CD1c-positive myeloid dendritic cell (primary cell): Measurements from ENCODE around the gene CBX4.

Source experiments
- DNase-seq: peaks from one replicate; pipeline ENCODE4 v3.0.0-alpha.2; 2016; ENCODE audit errors: extremely low spot score

The CBX4 gene

GRCh38 chr17:79799538-79800324 is 39.5 kb downstream of the CBX4 start:
- no peak for DNase-seq

- DNase-seq: no peak
Measured at GRCh38 chr17:79799174-79799537, 40.1 kb downstream of the CBX4 start.

DNA sequence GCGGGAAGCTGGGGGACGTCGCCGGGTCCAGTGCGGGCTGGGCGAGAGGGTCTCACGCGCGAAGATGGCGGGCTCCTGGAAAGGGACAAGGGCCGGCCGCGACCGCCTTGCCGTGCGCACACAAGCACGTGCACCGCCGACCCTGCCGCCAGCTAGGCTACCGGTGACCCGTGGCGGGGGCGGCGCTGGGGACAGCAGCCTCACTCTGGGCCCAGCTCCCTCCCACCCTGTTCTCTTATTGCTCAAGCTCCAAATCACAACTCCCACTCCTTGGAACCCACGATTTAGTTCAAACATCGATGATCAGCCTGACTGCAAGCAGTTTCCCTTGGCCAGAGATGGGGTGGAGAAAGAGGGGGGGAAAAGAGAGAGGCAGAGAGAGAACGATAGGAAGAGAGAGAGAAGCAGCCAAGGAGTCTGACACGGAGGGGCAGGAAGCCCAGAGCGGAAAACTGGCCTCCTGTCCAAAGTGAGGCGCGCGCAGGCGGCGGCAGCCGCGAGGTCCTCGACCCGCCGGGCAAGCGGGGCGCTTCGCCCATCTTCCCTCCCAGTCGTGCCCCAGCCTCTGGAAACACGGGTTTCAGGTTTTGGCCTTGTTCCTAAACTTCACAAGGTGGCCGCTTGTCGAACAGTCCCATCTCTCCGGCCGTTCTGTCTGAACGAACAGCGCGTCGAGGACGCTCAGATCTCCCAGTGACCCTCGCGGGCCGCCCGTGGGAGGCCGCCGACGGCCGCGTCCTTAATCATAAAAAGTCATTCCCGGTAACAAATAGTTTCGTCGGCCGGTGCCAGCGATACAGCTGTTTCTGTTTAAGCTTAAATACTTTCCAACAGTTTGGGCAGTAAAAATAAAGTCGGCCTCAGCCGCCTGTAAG is 40.7 kb downstream of the CBX4 start:
- DNase-seq: peak; percentile 45

DNA sequence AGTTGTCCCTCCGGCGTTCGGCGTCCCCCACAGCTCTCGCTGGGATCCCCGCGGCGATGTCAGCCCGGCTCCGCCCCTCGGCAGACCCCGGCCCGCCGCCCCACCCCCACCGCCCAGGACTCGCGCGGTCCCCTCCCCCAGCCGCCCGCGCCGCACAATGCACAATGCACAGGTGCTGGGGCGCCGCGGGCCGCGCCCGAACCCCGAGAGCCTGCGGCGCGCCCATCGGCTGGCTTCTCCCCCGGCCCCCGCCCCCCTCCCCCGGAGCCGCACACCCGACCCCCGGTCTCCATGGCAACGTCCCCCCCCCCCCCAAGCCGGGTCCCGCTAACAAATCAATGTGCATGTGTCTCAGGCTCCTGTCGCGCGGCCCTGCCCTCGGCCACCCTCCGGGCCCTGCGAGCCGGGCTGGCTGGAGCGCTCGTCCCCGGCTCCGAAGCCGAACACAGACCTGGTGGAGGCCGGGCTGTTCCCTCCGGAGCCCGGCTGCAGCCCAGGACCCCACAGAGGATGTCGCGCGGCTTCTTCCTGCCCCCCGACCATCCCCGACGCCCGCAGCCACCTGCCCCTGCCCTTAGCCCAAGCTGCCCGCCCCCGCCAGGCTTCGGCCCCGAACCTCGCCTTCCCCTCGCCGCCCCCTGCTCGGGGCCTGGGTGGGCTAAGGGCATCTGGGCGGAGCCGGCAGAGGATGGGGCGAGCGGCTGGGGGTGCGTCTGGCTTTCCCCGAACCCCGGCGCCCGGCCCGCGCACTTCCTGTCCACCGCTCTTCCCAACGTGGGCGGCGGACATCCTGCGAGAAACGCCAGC is 41.5 kb downstream of the CBX4 start:
- no peak for DNase-seq

DNA sequence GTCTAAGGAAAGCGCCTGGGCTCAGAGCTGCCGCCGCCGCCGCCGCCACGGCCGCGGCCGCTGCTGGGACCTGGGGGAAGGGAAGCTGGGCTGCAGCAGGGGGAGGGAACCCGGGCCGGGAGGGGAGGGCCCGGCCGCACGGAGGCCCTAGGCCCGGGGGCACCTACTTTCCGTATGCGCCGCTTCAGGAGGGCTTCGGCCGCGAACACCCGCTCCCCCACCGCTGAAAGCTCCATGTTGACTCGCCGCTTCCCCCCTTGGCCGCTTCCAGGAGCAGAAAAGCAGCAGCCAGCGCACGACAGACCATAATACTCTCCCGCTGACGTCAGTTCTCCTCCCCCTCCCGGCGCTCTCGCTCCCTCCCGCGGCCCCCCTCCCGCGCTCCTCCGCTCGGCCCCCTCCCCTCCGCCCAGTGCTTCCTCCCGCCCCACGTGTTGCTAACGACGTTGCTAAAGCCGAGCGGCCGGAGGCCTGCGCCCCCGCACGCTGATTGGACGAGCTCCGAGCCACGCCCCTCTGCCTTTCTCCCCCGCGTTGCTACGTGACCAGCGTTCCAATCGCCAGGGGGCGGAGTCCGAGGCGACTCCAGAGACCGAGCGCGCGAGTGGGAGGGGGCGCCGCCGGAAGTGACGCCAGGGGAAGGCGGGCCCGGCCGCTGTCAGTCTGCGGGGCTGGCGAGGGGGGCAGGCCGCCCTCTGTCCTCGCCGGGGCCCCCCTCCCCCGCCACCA is 42.3 kb downstream of the CBX4 start, which contains the start of gene CBX8:
Gene CBX8, minus strand, starts transcription at position 315 of the 729 bp plus-strand sequence. Its CDS starts 79 bp downstream, at position 236.
- peak; percentile 100 for DNase-seq

DNA sequence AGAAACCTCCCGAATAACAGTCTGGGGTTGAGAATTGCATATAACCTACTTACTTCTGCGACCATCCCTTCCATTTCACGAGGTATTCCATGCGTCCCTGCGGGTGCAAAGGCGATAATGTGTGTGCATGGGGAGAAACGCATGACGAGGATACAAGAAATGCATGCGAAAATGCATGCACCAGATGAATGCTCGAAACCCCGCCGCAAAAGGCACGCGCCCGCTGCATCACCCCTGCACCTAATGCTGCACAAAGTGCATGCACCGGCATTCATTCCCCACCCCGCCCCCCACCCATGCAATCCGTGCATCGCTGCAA is 42.8 kb downstream of the CBX4 start:
- peak; percentile 56 for DNase-seq

DNA sequence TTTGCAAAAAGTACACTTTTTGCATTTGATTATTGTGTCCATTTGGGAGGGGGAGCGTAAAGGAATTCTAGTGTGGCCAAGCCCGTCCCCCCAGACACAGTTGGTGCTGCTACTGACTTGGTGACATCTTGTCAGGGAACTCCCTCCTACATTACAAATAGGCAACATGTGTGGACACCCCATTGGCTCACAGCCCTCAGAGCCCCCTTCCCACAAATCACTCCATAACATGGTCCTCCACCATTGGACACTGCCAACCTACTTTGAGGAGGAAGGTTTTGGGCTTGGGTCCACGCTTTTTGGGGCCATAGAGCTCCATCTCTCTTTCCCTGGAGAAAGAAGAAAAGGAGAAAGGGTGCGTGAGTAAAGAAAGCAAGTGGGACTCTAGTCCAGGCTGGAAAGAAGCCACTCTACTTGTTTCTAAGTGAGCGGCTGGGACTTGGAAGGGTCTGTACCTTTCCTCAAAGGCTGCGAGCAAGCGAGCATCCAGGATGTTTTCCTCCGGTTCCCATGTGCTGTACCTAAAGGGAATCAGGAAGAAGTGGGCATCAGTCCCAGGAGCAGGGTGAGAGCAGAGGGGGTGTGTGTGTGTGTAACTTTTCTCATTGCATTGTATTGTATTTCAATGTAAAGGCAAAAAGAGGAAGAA is 43.3 kb downstream of the CBX4 start:
- no peak for DNase-seq

- DNase-seq: no peak
Measured at GRCh38 chr17:79794659-79795511, 44.4 kb downstream of the CBX4 start.

- DNase-seq: no peak
Measured at GRCh38 chr17:79793924-79794304, 45.3 kb downstream of the CBX4 start.

GRCh38 chr17:79792984-79793923 is 46.0 kb downstream of the CBX4 start:
- DNase-seq: no peak

DNA sequence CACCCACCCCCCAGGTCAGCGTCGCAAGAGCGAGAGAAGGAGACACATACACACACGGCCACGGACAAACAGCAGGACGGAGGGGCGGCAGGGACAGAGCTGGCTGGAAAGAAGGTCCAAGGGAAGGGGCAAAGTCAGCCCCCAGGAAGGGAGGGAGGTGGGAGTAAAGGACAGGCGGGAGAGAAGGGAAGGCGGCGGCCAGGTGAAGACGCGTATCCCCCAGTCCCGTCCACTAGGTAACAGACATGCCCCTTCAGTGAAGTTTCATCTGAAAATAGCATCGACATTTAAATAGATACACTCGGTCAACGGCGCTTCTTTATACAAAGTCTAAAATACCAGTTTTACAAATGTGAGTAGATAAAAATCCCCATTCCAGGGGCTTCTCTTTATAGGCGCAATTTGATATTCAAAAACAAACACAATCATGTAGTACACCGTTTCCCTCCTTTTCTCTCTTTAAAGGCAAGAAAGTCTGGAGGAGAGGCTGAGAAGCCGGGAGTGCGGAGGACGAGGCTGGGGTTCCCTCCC is 46.8 kb downstream of the CBX4 start:
- DNase-seq: no peak

- DNase-seq: no peak
Measured at GRCh38 chr17:79791735-79792161, 47.5 kb downstream of the CBX4 start.

DNA sequence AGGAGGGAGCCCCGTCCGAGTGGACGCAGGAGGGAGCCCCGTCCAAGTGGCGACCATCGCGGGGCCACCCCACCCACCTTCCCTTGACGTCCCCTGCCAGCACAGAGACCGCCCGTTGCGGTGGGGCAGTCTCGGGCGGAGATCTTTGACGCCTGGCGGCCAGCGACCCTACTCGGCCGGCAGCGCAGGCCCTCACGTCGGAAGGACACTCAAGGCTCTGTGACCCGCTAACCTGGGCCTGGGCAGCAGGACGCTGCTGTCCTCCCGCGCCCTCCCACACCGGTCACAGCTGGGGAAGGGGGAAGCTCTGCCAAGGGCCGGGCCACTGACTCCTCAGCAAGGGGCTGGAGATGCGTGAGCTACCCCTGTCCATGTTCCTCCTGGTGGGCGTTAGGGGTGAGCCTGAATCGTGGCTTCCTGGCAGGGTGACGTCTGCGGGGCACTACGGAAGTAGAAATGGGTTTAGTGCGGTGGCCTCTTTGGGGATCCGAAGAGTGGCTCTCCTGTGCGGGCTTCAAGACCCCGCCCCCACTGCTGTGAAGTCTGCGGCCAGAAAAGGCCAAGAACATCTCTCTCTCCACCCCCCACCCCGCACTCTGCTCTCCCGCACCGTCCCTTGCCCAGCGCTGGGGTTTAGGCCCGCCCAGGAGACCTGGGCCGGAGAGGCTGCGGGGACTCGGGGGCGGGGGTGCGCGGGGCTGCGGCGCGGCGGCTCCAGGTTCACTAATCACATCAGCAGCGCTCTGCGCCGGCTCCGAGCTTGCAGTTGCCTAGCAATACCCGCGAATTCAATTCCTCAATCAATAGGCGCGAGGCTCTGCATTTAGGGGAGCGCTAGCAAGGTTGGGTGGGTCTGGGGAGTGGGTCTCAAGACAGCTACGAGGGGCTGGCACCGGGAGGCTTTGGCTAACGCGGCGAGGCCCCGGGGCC is 48.2 kb downstream of the CBX4 start:
- DNase-seq: peak; percentile 66

DNA sequence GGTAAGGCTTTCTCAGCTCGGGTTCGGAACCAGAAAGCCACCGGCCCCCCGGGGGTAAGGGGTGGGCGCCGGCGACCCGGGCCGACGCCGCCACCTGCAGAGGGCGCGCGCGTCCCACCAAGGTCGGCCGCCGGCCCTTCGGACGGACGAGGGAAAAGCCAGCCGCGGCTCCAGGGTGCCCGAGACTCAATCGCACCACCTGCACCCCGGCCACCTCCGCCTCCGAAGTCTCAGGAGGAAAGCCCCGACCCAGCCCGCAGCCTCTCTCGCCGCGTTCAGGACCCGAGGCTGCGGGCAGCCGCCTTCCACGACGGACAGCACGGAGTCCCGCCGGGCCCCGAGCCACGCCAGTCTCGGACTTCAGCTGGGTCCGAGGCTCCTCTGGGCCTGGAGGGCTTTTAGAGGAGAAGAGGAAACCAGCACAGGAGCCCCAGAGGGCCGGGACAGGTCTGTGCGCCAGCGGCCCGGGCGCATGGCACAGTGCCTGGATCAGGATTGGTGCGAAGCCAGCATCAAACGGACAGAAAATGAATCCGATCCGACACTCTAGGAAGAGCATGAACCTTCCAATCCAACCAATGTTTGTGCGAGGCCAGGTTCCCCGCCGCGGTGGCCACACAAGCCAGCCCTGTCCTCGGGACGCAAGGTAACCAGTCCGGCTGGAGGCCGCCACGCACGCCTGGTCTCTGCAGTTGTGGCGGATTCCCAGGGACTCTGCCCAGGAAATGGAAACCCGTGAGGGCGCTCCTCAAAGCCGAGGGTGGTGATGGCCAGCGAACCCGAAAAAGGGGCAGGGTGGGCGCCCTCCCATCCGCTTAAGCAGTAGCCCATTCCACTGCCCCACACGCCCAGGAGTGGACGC is 49.1 kb downstream of the CBX4 start:
- DNase-seq: peak; percentile 58

DNA sequence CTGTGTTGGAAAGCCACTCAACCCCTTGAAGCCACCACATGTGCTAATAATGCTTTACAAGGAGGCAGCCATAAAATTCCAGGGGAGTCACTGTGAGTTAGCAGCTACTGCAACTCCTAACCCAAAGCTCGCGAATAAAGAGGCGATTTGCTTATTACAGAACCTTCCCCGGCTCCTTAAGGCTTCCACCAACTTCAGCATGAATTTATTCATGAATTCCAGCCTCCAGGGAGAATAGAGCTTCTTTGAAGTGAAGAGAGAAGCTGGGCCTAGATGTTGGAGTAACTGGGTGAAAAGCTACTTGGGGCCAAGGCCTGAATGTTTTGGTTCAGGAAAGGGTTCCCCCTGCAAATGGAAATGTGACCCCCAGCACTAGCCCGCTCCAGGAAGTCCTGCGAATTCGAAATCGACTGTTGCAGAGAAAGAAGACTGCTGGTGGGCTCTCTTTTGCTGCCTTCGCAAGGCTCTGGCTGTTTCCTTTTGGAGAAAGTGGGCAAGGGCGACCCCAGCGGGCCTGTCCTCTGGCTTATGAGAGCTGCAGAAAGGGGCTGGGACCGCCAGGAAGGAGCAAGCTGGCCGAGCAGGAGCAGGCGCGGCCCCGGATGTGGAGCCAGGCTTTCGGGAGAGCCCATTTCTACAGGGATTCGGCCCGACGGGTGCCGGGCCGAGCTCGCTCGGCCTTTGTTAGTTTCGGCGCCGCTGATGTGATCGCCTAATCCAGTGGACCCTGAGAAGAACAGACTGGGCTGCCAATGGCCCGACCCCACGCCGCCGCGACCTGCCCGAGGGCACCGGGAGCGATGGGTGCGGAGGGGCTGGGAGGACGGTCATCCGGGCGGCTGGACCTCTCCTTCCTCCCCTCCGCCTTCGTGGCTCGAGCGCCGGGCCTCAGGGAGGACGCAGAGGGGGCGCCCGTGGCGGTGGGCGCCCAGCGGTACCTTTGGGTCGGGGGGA is 50.0 kb downstream of the CBX4 start:
- no peak for DNase-seq
